Natural killer cell (primary cell): ENCODE data around the gene OR10A5. TPM values are rescaled to one million over a fixed set of nuclear protein-coding genes. Genes with fewer than 3 reads are reported as not detected.

Experiments
- ATAC-seq, 3 donors: fragments of 150-1000 bp in 2 of 3; fragments of 200-7000 bp in 1 of 3; cut with Tn5 transposase; 1 replicate in 1 of 3; 2 replicates in 2 of 3; pipeline ENCODE4 v1.10.0; 2021; ENCODE audit warnings: mild to moderate bottlenecking in 2 of 3, moderate library complexity in 2 of 3
- DNase-seq, 2 donors: peaks; one replicate each; pipeline versions ENCODE4 v3.0.0 to v3.0.0-alpha.2; 2013 to 2021; ENCODE audit warnings: mixed read lengths in 1 of 2
- H3K27ac ChIP-seq: one replicate; pipeline ENCODE4 v1.5.1; 2013; ENCODE audit warnings: mild to moderate bottlenecking, low read length
- H3K27me3 ChIP-seq: one replicate; pipeline ENCODE4 v1.6.1; 2013; ENCODE audit warnings: low read length; ENCODE audit not compliant: control insufficient read depth, insufficient read depth
- H3K36me3 ChIP-seq: one replicate; pipeline ENCODE4 v1.6.1; 2013; ENCODE audit warnings: low read length; ENCODE audit not compliant: control insufficient read depth, insufficient read depth
- H3K4me1 ChIP-seq: one replicate; pipeline ENCODE4 v1.6.1; 2013; ENCODE audit warnings: low read length; ENCODE audit not compliant: control insufficient read depth, insufficient read depth
- H3K4me3 ChIP-seq: one replicate; pipeline ENCODE4 v1.5.1; 2013; ENCODE audit warnings: low read length
- H3K9me3 ChIP-seq: one replicate; pipeline ENCODE4 v1.6.1; 2013; ENCODE audit warnings: low read length; ENCODE audit not compliant: control insufficient read depth, insufficient read depth
- H3K27ac Mint-ChIP-seq, 2 donors: one replicate each; pipeline ENCODE4 v1.8.0; 2022; ENCODE audit warnings: mild to moderate bottlenecking in 2 of 2, mixed read lengths in 2 of 2, moderate library complexity in 1 of 2
- H3K27me3 Mint-ChIP-seq, 2 donors: one replicate each; pipeline ENCODE4 v1.8.0; 2022; ENCODE audit warnings: low read depth in 2 of 2, mixed read lengths in 2 of 2
- H3K36me3 Mint-ChIP-seq: one replicate; pipeline ENCODE4 v1.8.0; 2022; ENCODE audit warnings: mixed read lengths
- H3K4me1 Mint-ChIP-seq, 2 donors: one replicate each; pipeline ENCODE4 v1.8.0; 2022; ENCODE audit warnings: mixed read lengths in 2 of 2
- H3K4me3 Mint-ChIP-seq: one replicate; pipeline ENCODE4 v1.8.0; 2022; ENCODE audit warnings: mild to moderate bottlenecking, moderate library complexity, mixed read lengths
- H3K9me3 Mint-ChIP-seq, 2 donors: one replicate each; pipeline ENCODE4 v1.8.0; 2022; ENCODE audit warnings: mixed read lengths in 2 of 2
- CTCF ChIP-seq: fragments of 200-600 bp; IDR thresholded peaks from one replicate; pipeline ENCODE4 v1.8.0; 2022; ENCODE audit warnings: antibody characterized with exemption
- WGBS: methylation state at CpG from one replicate; pipeline ENCODE4 v1.1.7; 2013; ENCODE audit warnings: missing lambda C conversion rate; ENCODE audit not compliant: insufficient coverage; 5-methylcytosine and 5-hydroxymethylcytosine counted together
- intact Hi-C: fragments of 100-400 bp; cut with micrococcal nuclease; formaldehyde crosslinking; loops from one replicate; pipeline ENCODE4 v1.14.2; 2022
- total RNA-seq, 4 donors: library from RNA; stranded (reverse); fragments of 120-200 nt in 1 of 4; gene quantifications; one replicate each; pipeline versions ENCODE4 v1.2.3 to v1.2.4, GENCODE V29; 2013 to 2022

OR10A5 gene
- total RNA-seq, 3 donors from 2014 or later (not counting 1 experiment from before 2014, with no cell fraction given), result not detected

- no peak overlapping the region for H3K4me3 Mint-ChIP-seq
- WGBS, result 91% methylated on average over 1 of the region's 1 CpG
- peaks cover 4 to 7% of the 10 kb centered on the region in 2 donors for H3K9me3 Mint-ChIP-seq
- H3K4me1 Mint-ChIP-seq, result no peaks in the 10 kb centered on the region
- Histone ChIP-seq H3K9me3 (no peaks in the 10 kb centered on the region), H3K27me3 (no peaks in the 10 kb centered on the region), H3K27ac (no peak overlapping the region), H3K4me3 (no peak overlapping the region), H3K4me1 (no peaks in the 10 kb centered on the region), H3K36me3 (no peaks in the 10 kb centered on the region)
- DNase-seq, result no peak
- H3K36me3 Mint-ChIP-seq, result no peaks in the 10 kb centered on the region
- peaks cover 7 to 15% of the 10 kb centered on the region in 2 donors for H3K27me3 Mint-ChIP-seq
- ATAC-seq, result no peak
- H3K27ac Mint-ChIP-seq, result no peak overlapping the region
- TF ChIP-seq CTCF, result no peak
- intact Hi-C loops, result no loop called here
Observed at GRCh38 chr11:6855971-6856541, 10.6 kb downstream of the OR10A5 start.

- 80% methylated on average over 3 of the region's 3 CpGs for WGBS
- Mint-ChIP-seq H3K36me3 (no peaks in the 10 kb centered on the region), H3K9me3 (peaks cover 4 to 10% of the 10 kb centered on the region in 2 donors), H3K27ac (no peak overlapping the region), H3K4me3 (no peak overlapping the region), H3K4me1 (no peaks in the 10 kb centered on the region), H3K27me3 (peaks cover 4 to 15% of the 10 kb centered on the region in 2 donors)
- no peaks in the 10 kb centered on the region for H3K9me3 ChIP-seq
- no peaks in the 10 kb centered on the region for H3K4me1 ChIP-seq
- no peak for TF ChIP-seq CTCF
- ATAC-seq, result no peak
- H3K27me3 ChIP-seq, result no peaks in the 10 kb centered on the region
- H3K36me3 ChIP-seq, result no peaks in the 10 kb centered on the region
- intact Hi-C loops, result no loop called here
- DNase-seq, result no peak
- H3K4me3 ChIP-seq, result no peak overlapping the region
- no peak overlapping the region for H3K27ac ChIP-seq
Observed at GRCh38 chr11:6856871-6857270, 11.4 kb downstream of the OR10A5 start.

GRCh38 chr11:6862961-6863360 lies 17.5 kb downstream of the OR10A5 start, which contains the start of gene OR10A2:
Gene OR10A2, plus strand, starts transcription at chr11:6863057. Its CDS starts 6,698 bp downstream, at chr11:6869755.
- H3K36me3 ChIP-seq, result no peaks in the 10 kb centered on the region
- no peak within 1 kb of the TSS for H3K27ac ChIP-seq
- no peaks in the 10 kb centered on the region for H3K27me3 ChIP-seq
- H3K36me3 Mint-ChIP-seq, result no peaks in the 10 kb centered on the region
- no peak within 1 kb of the TSS for H3K4me3 ChIP-seq
- H3K4me1 Mint-ChIP-seq, result no peaks in the 10 kb centered on the region
- no peak within 1 kb of the TSS for H3K27ac Mint-ChIP-seq
- no peaks in the 10 kb centered on the region for H3K9me3 ChIP-seq
- H3K4me1 ChIP-seq, result no peaks in the 10 kb centered on the region
- no peak for ATAC-seq
- no peak for TF ChIP-seq CTCF
- intact Hi-C loops, result no loop called here
- no peak for DNase-seq
- WGBS, result 75% methylated on average over 1 of the region's 1 CpG
- H3K4me3 Mint-ChIP-seq, result no peak within 1 kb of the TSS
- H3K9me3 Mint-ChIP-seq, result peaks cover 0 to 5% of the 10 kb centered on the region in 2 donors
- H3K27me3 Mint-ChIP-seq, result peaks cover 0 to 13% of the 10 kb centered on the region in 2 donors

GRCh38 chr11:6864438-6864837 lies 19.0 kb downstream of the OR10A5 start:
- no peak overlapping the region for H3K27ac ChIP-seq
- DNase-seq, result no peak
- no peaks in the 10 kb centered on the region for H3K36me3 Mint-ChIP-seq

More at GRCh38 chr11:6864438-6864837, 19.0 kb downstream of the OR10A5 start:
- Mint-ChIP-seq H3K9me3 (peaks cover 0 to 5% of the 10 kb centered on the region in 2 donors), H3K27ac (no peak overlapping the region), H3K4me1 (no peaks in the 10 kb centered on the region), H3K4me3 (no peak overlapping the region), H3K27me3 (peaks cover 0 to 3% of the 10 kb centered on the region in 2 donors)
- intact Hi-C loops, result no loop called here
- Histone ChIP-seq H3K9me3 (no peaks in the 10 kb centered on the region), H3K36me3 (no peaks in the 10 kb centered on the region), H3K4me3 (no peak overlapping the region), H3K27me3 (no peaks in the 10 kb centered on the region), H3K4me1 (no peaks in the 10 kb centered on the region)
- ATAC-seq, result no peak
- no peak for TF ChIP-seq CTCF
- WGBS, result no CpG with 5 or more reads among the region's 1 CpG
